Calu3 (cell line): ENCODE data around the gene OR1Q1. TPM values are rescaled to one million over a fixed set of nuclear protein-coding genes. Genes with fewer than 3 reads are reported as not detected.
"Not testable (repeated sequence)": the region's sequence is repeated elsewhere in the genome, so short reads cannot be mapped to it uniquely, and the experiment has no call there.

Experiments
- BruUV-seq: library from RNA; stranded (reverse); fragments of 400-500 nt; replicated peaks from 2 replicates; lab custom pipeline; 2021; lab: Mats Ljungman, UMichigan
- CTCF ChIA-PET: fragments of 300-600 bp; sonication (Branson Sonifier 250); formaldehyde crosslinking; loops from one replicate; lab custom pipeline; 2022; ENCODE audit warnings: antibody characterized with exemption; lab: Charles Lee
- DNase-seq: peaks from one replicate; pipeline ENCODE4 v3.0.0; 2022
- H3K27ac Mint-ChIP-seq: one replicate; pipeline ENCODE4 v1.8.0; 2022; ENCODE audit warnings: mixed read lengths; ENCODE audit not compliant: unreplicated experiment
- H3K27me3 Mint-ChIP-seq: one replicate; pipeline ENCODE4 v1.8.0; 2022; ENCODE audit warnings: mixed read lengths; ENCODE audit not compliant: unreplicated experiment
- H3K36me3 Mint-ChIP-seq: one replicate; pipeline ENCODE4 v1.8.0; 2022; ENCODE audit warnings: mild to moderate bottlenecking, moderate library complexity, mixed read lengths; ENCODE audit not compliant: insufficient read depth, unreplicated experiment
- H3K4me1 Mint-ChIP-seq: one replicate; pipeline ENCODE4 v1.8.0; 2022; ENCODE audit warnings: mild to moderate bottlenecking, low read depth, mixed read lengths; ENCODE audit not compliant: unreplicated experiment
- H3K4me3 Mint-ChIP-seq: one replicate; pipeline ENCODE4 v1.8.0; 2022; ENCODE audit warnings: mild to moderate bottlenecking, low read depth, moderate library complexity, mixed read lengths; ENCODE audit not compliant: unreplicated experiment
- H3K9me3 Mint-ChIP-seq: one replicate; pipeline ENCODE4 v1.8.0; 2022; ENCODE audit warnings: low read depth, mixed read lengths; ENCODE audit not compliant: unreplicated experiment
- intact Hi-C: fragments of 100-400 bp; cut with micrococcal nuclease; formaldehyde crosslinking; loops from one replicate; pipeline ENCODE4 v1.10.0; 2022; ENCODE audit not compliant: unreplicated experiment
- total RNA-seq: library from RNA; stranded (reverse); gene quantifications from 2 replicates; pipeline ENCODE4 v1.2.3, GENCODE V29; 2022
- TF ChIP-seq, protein P1 (sequence below): fragments of 200-600 bp; IDR thresholded peaks from one replicate; pipeline ENCODE4 v1.8.0; 2022; ENCODE audit warnings: antibody characterized with exemption; ENCODE audit not compliant: unreplicated experiment

OR1Q1 gene
- total RNA-seq, 1 experiment from 2014 or later: not detected

GRCh38 chr9:122580360-122580759 is 34.2 kb upstream of the OR1Q1 start:
- intact Hi-C loops: no loop called here
- BruUV-seq: no TSS peak
- H3K27me3 Mint-ChIP-seq: no peaks in the 10 kb centered on the region
- H3K9me3 Mint-ChIP-seq: no peaks in the 10 kb centered on the region
- no peaks in the 10 kb centered on the region for H3K36me3 Mint-ChIP-seq
- no peak overlapping the region for H3K27ac Mint-ChIP-seq
- no peak for DNase-seq
- CTCF ChIA-PET: interaction anchor here (0.6 kb wide), 1 partner anchor 1821 kb away, joined by 3 read pairs; no protein-coding TSS in a partner anchor
- no peaks in the 10 kb centered on the region for H3K4me1 Mint-ChIP-seq
- H3K4me3 Mint-ChIP-seq: no peak overlapping the region
- TF ChIP-seq, protein P1, sequence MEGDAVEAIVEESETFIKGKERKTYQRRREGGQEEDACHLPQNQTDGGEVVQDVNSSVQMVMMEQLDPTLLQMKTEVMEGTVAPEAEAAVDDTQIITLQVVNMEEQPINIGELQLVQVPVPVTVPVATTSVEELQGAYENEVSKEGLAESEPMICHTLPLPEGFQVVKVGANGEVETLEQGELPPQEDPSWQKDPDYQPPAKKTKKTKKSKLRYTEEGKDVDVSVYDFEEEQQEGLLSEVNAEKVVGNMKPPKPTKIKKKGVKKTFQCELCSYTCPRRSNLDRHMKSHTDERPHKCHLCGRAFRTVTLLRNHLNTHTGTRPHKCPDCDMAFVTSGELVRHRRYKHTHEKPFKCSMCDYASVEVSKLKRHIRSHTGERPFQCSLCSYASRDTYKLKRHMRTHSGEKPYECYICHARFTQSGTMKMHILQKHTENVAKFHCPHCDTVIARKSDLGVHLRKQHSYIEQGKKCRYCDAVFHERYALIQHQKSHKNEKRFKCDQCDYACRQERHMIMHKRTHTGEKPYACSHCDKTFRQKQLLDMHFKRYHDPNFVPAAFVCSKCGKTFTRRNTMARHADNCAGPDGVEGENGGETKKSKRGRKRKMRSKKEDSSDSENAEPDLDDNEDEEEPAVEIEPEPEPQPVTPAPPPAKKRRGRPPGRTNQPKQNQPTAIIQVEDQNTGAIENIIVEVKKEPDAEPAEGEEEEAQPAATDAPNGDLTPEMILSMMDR: no peak

DNA sequence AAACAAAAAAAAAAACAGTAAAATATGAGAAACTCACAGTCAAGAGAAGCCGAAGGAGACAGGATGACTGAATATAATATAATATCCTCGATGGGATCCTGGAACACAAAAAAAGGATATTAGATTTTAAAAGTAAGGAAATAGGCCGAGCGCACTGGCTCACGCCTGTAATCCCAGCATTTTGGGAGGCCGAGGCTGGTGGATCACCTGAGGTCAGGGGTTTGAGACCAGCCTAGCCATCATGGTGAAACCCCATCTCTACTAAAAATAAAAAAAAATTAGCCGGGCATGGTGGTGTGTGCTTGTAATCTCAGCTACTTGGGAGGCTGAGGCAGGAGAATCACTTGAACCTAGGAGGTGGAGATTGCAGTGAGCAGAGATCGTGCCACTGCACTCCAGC is 31.3 kb upstream of the OR1Q1 start, which contains the start of gene OR1L8:
Gene OR1L8, minus strand, starts transcription at position 101 of the 400 bp plus-strand sequence. CDS start 14,907 bp downstream, outside the sequence.
- BruUV-seq, H3K9me3 Mint-ChIP-seq, H3K36me3 Mint-ChIP-seq, CTCF ChIA-PET, H3K27ac Mint-ChIP-seq, intact Hi-C loops, H3K27me3 Mint-ChIP-seq, H3K4me3 Mint-ChIP-seq, DNase-seq, H3K4me1 Mint-ChIP-seq: not testable (repeated sequence)

DNA sequence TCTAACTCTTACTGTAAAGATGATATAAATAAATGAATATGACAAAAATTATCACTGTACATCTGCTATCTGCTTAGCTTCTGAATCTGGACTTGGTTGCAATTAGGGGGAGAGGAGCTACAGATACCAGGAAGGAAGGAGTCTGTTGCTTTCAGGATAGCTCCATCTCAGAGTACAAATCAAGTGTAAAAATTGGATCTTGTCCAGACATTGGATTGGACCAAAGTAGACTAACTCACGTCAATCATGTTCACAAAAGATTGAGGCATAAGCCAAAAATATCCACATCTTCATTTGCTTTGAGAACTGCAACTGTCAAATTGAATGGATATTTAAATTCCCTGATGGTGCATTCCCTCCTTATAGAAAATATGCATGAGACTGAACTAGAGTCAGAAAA is 8.8 kb upstream of the OR1Q1 start:
- Mint-ChIP-seq H3K9me3 (no peaks in the 10 kb centered on the region), H3K27ac (no peak overlapping the region), H3K27me3 (peaks cover 33% of the 10 kb centered on the region), H3K36me3 (no peaks in the 10 kb centered on the region), H3K4me1 (no peaks in the 10 kb centered on the region), H3K4me3 (no peak overlapping the region)
- no TSS peak for BruUV-seq
- no peak for DNase-seq
- TF ChIP-seq, protein P1: no peak
- CTCF ChIA-PET: no interaction called here
- intact Hi-C loops: no loop called here

DNA sequence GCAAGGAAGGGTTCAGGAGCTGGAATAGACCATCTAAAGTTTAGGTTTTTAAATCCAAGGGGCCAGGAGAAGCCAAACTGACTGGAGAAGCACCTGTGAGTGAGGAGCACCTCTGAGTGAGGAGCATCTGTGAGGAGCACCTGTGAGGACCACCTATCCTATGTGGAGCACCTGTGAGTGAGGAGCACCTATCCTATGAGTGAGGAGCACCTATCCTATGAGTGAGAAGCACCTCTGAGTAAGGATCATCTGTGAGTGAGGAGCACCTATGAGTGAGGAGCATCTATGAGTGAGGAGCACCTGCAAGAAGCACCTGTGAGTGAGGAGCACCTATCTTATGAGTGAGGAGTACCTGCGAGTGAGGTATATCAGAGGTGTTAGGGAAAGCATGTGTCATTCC is 8.0 kb upstream of the OR1Q1 start:
- Mint-ChIP-seq H3K9me3 (no peaks in the 10 kb centered on the region), H3K4me3 (no peak overlapping the region), H3K27me3 (peaks cover 42% of the 10 kb centered on the region), H3K27ac (no peak overlapping the region), H3K4me1 (no peaks in the 10 kb centered on the region), H3K36me3 (no peaks in the 10 kb centered on the region)
- no peak for DNase-seq
- no TSS peak for BruUV-seq
- TF ChIP-seq, protein P1: no peak
- CTCF ChIA-PET: no interaction called here
- intact Hi-C loops: no loop called here

- no TSS peak for BruUV-seq
- H3K9me3 Mint-ChIP-seq: no peaks in the 10 kb centered on the region
- TF ChIP-seq, protein P1: no peak
- intact Hi-C loops: no loop called here
- CTCF ChIA-PET: interaction anchor here (0.5 kb wide), 1 partner anchor 874 kb away, joined by 4 read pairs; no protein-coding TSS in a partner anchor
- peaks cover 42% of the 10 kb centered on the region for H3K27me3 Mint-ChIP-seq
- no peaks in the 10 kb centered on the region for H3K4me1 Mint-ChIP-seq
- H3K4me3 Mint-ChIP-seq: no peak overlapping the region
- no peak for DNase-seq
- no peak overlapping the region for H3K27ac Mint-ChIP-seq
- H3K36me3 Mint-ChIP-seq: no peaks in the 10 kb centered on the region
Observed at GRCh38 chr9:122609804-122610203, 4.7 kb upstream of the OR1Q1 start.
